GM18499 (cell line): ENCODE measurements around the gene CSTB.

Source experiments
- ATAC-seq: cut with Tn5 transposase; IDR thresholded peaks from one replicate; pipeline ENCODE4 v1.9.1; 2021; ENCODE audit warnings: moderate number of reproducible peaks; ENCODE audit not compliant: insufficient read depth, unreplicated experiment

The CSTB gene

DNA sequence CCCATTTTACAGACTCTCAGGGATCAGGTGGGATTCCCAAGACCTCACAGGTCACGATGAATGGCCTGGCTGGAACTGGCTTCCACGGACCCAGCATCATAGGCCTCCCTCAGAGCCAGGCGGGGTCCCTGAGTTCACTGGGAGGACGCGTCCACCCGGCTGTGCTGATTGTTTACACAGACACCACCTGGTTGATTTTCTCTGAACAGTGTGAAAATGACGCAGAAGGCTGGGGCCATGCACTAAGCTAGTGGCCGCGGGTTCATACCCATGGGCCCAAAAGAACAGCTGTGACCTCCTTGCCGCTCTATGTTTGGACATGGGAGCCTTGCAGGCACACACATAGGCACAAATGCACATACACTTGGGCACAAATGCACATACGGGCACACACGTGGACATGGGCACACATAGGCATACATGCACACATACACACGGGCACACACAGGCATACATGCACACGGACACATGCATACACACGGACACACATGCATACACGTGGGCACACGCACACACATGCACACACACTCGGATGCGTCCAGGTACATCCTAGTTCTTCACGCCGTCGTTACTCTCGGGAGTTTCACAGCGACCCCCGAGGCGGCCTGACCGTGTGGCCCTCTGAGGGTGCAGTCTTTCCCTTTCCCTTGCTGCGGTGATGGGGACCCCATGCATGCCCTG, 23.2 kb downstream of the CSTB start:
- no peak for ATAC-seq

DNA sequence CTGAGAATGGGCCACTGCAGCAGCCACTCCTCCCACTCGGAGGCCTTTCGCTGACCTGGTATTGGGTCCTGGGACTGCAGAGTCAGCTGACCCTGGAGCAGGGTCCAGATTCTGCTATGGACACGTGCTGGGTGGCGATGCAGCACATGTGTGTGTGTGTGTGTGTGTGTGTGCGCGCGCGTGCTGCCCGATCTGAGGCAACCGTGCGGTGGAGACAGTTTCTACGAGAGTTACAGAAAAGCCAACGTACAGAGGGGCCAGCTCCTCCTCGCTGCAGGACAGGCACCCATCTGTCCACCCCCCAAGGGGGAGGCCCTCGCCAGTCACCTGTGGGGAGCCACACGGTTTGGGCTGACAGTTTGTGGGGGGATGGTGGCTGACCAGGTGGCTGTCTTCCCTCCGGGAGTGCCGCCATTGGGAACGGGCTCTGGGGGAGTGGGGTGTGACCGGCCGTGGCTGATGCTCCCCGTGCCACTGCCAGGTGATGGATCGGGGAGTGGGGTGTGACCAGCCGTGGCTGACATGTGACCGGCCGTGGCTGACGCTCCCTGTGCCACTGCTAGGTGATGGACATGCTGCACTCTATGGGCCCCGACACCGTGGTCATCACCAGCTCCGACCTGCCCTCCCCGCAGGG, 24.0 kb downstream of the CSTB start:
- ATAC-seq, result no peak

- no peak for ATAC-seq
Measured at GRCh38 chr21:43750339-43751033, 25.6 kb downstream of the CSTB start.

GRCh38 chr21:43749651-43750262, 26.4 kb downstream of the CSTB start:
- ATAC-seq, result no peak

GRCh38 chr21:43748622-43749021, 27.5 kb downstream of the CSTB start:
- ATAC-seq, result no peak

DNA sequence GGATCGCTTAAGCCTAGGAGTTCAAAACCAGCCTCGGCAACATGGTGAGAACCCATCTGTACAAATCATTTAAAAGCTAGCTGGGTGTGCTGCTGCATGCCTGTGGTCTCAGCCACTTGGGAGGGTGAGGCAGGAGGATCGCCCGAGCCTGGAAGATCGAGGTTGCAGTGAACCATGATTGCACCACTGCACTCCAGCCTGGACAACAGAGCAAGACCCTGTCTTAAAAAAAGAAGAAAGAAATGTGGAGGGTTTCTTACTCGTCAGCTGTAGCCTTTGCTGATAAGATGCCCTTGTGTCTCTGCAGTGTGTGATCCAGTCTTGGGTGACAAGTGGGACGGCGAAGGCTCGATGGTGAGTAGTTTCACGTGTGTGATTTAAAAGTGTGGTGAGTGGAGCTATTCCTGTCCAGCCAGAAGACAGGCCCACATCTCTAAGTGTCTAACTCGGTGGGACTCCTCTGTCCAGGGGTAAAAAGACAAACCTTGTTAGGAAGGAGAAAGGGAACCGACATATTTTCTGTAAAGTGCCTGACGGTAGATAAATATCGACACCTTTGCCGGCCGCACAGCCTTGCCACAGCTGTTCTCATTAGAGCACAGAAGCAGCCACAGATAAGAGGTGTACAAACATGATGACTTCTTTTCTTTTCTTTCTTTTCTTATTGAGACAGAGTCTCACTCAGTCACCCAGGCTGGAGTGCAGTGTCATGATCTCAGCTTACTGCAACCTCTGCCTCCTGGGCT, 30.2 kb downstream of the CSTB start:
- ATAC-seq, result no peak

DNA sequence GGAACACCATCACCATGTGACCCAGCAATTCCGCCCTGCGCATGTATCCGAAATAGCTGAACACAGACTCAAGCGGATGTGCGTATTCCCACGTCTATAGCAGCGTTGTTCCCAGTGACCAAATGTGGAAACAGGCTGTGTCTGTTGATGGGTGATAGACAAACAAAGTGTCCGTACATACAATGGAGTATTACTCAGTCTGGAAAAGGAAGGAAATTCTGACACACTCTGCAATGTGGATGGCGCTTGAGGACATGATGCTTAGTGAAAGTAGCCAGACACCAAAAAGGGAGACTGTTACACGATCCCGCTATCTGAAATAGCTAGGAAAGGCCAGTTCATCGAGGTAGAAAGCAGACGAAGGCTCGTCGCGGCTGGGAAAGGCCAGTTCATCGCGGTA, 31.4 kb downstream of the CSTB start:
- no peak for ATAC-seq

DNA sequence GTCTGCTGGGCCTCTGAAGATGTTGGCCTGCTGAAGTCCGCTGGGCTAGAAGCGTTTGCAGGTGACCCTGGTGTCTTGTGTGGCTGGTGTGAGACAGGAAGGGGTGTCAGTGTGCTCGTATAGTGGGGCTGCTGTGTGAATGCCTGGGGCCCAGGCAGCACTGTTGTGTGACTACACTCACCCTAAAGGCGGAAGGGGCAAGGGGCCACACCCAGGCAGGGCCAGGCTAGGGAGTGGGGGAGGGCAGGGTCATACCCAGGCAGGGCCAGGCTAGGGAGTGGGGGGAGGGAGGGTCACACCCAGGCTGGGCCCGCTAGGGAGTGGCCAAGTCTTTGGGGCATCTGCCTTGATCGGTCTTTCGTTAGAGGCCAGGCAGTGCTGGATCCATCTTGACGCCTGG, 32.2 kb downstream of the CSTB start:
- ATAC-seq, result no peak

DNA sequence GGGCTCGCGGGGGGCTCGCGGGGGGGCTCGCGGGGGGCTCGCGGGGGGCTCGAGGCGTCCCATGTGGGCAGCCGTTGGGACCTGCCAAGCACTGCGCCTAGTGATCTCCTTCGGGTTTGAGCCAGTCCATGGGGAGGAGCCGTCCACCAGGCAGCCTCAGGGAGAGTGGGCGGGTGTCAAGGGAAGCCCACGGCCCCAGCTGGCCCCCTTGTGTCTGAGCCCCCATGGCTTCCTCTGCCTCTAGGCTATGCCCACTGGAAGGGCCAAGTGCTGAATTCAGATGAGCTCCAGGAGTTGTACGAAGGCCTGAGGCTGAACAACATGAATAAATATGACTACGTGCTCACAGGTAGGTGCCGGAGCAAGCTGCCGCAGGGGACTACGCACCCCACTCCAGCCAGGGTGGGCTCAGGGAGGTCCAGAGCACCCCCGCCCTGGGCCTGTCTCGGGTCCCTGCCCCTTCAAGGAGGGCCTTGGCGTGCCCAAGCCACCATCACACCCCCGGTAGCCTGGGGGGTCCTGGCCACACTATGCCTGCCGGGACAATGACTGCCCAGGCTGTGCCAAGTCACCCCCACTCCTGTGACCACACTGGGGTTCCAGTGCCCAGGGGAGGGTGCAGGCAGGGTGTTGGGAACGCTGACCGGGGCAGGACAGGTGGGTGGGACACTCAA, 34.5 kb downstream of the CSTB start:
- ATAC-seq, result no peak

GRCh38 chr21:43740497-43741156, 35.5 kb downstream of the CSTB start:
- ATAC-seq, result no peak

- no peak for ATAC-seq
Measured at GRCh38 chr21:43739621-43740435, 36.3 kb downstream of the CSTB start.

DNA sequence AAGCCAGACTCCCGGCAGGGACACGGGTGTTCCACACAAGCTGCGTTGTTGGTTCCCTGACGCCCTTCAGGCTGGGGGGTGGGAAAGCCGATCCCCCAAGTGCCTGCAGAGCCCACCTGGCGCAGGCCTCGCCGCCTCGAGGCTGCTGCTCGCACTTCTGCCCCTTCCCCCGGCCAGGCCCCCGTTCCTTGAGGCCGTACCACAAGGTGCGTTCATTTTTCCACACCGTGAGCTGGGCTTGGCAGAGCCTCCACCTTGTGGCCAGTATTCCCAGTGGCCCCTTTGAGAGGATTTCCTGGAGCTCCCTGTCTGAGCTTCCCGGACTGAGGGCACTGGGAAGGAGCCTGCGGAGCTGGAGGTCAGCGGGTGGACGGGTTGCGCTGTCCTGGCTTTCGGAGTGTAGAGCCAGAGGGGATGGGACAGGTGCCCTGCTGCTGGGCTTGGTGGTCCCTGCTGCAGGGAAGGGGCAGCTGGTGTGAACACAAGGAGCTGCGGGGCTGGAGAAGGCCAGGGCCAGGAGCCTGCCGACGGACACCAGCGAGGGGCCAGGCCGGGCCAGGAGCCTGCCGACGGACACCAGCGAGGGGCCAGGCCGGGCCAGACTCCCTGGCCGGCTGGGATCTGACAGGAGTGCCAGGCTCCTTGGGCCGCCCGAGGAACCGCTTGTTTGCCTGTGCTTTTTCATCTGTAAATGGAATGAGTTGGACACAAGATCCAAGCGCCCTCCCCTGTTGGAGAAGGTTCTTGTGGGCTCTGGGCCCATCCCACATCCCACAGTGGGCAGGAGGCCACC, 38.8 kb downstream of the CSTB start:
- no peak for ATAC-seq

DNA sequence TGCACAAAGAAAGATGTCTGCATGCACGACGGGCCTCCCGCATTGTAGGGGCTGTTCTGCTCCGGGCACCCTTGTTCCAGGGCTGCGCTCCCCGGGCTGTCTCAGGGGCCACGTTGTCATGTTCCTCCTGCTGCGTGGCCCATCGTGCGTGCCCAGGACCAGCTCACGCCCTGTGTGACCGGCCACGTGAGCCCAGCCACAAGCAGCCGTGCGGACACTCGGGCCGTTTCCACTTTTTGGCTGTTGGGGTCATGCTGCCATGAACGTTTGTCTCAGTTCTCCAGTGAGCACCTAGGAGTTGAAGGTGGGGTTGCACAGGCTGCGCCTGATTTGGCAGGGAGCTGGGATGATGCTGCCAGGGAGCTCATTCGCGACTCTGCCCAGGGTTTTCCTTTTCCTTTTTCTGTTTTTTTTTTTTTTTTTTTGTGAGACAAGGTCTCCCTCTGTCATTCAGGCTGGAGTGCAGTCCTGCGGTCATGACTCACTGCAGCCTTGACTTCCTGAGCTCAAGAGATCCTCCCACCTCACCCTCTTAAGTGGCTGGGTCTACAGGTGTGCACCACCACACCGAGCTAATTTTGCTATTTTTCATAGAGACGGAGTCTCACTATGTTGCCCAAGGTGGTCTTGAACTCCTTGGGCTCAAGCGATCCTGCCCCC, 39.8 kb downstream of the CSTB start:
- ATAC-seq, result no peak

GRCh38 chr21:43735236-43736091, 40.6 kb downstream of the CSTB start:
- ATAC-seq, result no peak

DNA sequence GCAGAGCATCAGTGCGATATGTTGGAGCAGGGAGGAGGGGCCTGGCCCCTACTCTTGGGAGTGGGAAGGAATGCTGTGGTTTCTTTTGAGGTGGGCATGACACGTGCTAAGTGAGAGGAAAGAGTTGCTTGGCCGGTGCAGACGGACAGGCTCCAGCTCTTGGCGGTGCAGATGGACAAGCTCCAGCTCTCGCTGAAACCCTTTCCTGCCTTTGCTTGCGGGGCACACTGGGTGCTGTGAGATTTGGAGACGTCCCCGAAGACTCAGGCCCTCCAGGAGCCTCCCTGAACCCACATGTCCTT, 41.2 kb downstream of the CSTB start:
- ATAC-seq, result no peak

GRCh38 chr21:43734131-43734927, 41.8 kb downstream of the CSTB start:
- ATAC-seq, result no peak
